Gastrocnemius medialis (tissue), 4 donors: ENCODE results near the gene SUGCT. TPM values are rescaled to one million over a fixed set of nuclear protein-coding genes. Genes with fewer than 3 reads are reported as not detected.

Experiments used
- ATAC-seq, 2 donors: fragments of 150-250 bp; one replicate each; pipeline ENCODE4 v1.9.1; 2016
- DNase-seq, 2 donors: peaks; one replicate each; pipeline ENCODE4 v3.0.0-alpha.2; 2019
- H3K27ac ChIP-seq, 4 donors: fragments of 200-600 bp; sonication (generic); 1 replicate in 1 of 4; 2 replicates in 3 of 4; pipeline ENCODE4 v1.5.1; 2016 to 2018; ENCODE audit warnings: mild to moderate bottlenecking in 2 of 4, moderate library complexity in 1 of 4
- H3K27me3 ChIP-seq, 3 donors: fragments of 200-600 bp; sonication (generic) in 2 of 3; 1 replicate in 1 of 3; 2 replicates in 2 of 3; pipeline versions ENCODE4 v1.5.1 to v1.6.0; 2016 to 2019; ENCODE audit warnings: mild to moderate bottlenecking in 1 of 3, moderate library complexity in 1 of 3
- H3K36me3 ChIP-seq, 2 donors: fragments of 200-600 bp; sonication (generic) in 1 of 2; one replicate each; pipeline ENCODE4 v1.5.1; 2017 to 2018
- H3K4me1 ChIP-seq, 2 donors: fragments of 200-600 bp; sonication (generic) in 1 of 2; one replicate each; pipeline ENCODE4 v1.5.1; 2016 to 2017; ENCODE audit warnings: mild to moderate bottlenecking in 2 of 2
- H3K4me3 ChIP-seq, 4 donors: fragments of 200-600 bp; sonication (generic) in 3 of 4; 1 replicate in 1 of 4; 2 replicates in 3 of 4; pipeline ENCODE4 v1.5.1; 2016 to 2019; ENCODE audit warnings: mild to moderate bottlenecking in 2 of 4
- H3K9me3 ChIP-seq, 3 donors: fragments of 200-600 bp; sonication (generic) in 2 of 3; 1 replicate in 1 of 3; 2 replicates in 2 of 3; pipeline ENCODE4 v1.5.1; 2016 to 2019
- POLR2A ChIP-seq, 2 donors: fragments of 450-650 bp; IDR thresholded peaks; one replicate each; pipeline ENCODE4 v1.6.1; 2017; ENCODE audit warnings: antibody characterized with exemption in 2 of 2, mild to moderate bottlenecking in 2 of 2, moderate library complexity in 2 of 2
- in situ Hi-C, 4 donors: fragments of 200-750 bp; cut with MboI; loops; one replicate each; pipeline versions ENCODE4 v1.15.0 to v1.8.0; 2017; ENCODE audit warnings: low sequenced_read_pairs in 4 of 4
- intact Hi-C: fragments of 100-400 bp; cut with DNase I; formaldehyde crosslinking; loops from one replicate; pipeline ENCODE4 v1.15.1; 2023; ENCODE audit warnings: low total_unique reads
- total RNA-seq, 4 donors: library from RNA; depleted of rRNA; stranded (reverse); fragments of >200 nt; gene quantifications; one replicate each; pipeline versions ENCODE4 v1.1.0 to v1.2.3, GENCODE V29; 2016
- TF ChIP-seq, protein P1 (sequence below), 5 experiments: fragments of 450-650 bp in 3 of 5; fragments of 200-600 bp in 2 of 5; sonication (generic) in 2 of 5; IDR thresholded peaks in 4 of 5; conservative IDR thresholded peaks in 1 of 5; 1 replicate in 4 of 5; 2 replicates in 1 of 5; pipeline ENCODE4 v1.5.1; 2016 to 2019; ENCODE audit warnings: antibody characterized with exemption in 5 of 5, mild to moderate bottlenecking in 3 of 5, moderate library complexity in 3 of 5

Gene SUGCT
- total RNA-seq, 4 donors from 2014 or later = 2.3 to 3.5 (median 2.9) TPM

DNA sequence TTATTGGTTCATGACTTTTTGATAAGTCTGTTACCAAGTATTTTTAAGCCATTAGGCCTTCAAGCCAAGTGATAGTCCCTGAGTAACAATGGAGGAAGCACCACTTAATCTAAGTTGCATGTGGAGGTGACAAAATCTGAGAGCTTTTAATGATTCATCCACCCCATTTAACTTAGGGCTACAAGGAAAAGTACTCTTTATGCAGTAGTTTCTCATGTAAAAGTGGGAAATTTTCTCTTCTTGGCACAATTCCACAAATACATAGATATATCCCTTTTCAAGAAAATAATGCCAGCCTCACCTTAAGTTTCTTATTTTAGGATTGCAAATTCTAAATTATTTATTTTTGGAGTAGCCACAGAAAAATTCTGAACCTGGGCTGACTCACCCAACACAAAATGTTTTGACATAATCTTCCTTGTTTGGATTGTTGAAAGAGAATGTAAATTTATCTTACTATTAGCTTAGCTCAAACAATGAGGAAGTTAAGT, 85.7 kb downstream of the SUGCT start:
- Histone ChIP-seq H3K27ac (no peak overlapping the region), H3K4me3 (no peak overlapping the region), H3K9me3 (no peaks in the 10 kb centered on the region), H3K36me3 (peaks cover 0 to 4% of the 10 kb centered on the region in 2 donors), H3K4me1 (no peaks in the 10 kb centered on the region), H3K27me3 (no peaks in the 10 kb centered on the region)
- TF ChIP-seq POLR2A (IDR thresholded peaks at IDR 0.05) = no peak
- TF ChIP-seq, protein P1, sequence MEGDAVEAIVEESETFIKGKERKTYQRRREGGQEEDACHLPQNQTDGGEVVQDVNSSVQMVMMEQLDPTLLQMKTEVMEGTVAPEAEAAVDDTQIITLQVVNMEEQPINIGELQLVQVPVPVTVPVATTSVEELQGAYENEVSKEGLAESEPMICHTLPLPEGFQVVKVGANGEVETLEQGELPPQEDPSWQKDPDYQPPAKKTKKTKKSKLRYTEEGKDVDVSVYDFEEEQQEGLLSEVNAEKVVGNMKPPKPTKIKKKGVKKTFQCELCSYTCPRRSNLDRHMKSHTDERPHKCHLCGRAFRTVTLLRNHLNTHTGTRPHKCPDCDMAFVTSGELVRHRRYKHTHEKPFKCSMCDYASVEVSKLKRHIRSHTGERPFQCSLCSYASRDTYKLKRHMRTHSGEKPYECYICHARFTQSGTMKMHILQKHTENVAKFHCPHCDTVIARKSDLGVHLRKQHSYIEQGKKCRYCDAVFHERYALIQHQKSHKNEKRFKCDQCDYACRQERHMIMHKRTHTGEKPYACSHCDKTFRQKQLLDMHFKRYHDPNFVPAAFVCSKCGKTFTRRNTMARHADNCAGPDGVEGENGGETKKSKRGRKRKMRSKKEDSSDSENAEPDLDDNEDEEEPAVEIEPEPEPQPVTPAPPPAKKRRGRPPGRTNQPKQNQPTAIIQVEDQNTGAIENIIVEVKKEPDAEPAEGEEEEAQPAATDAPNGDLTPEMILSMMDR (IDR thresholded peaks at IDR 0.05 in 4 of 5, conservative IDR thresholded peaks at IDR 0.05 in 1 of 5) = no peak
- DNase-seq = no peak
- intact Hi-C loops = no loop called here
- in situ Hi-C loops = no loop called here
- ATAC-seq = no peak

DNA sequence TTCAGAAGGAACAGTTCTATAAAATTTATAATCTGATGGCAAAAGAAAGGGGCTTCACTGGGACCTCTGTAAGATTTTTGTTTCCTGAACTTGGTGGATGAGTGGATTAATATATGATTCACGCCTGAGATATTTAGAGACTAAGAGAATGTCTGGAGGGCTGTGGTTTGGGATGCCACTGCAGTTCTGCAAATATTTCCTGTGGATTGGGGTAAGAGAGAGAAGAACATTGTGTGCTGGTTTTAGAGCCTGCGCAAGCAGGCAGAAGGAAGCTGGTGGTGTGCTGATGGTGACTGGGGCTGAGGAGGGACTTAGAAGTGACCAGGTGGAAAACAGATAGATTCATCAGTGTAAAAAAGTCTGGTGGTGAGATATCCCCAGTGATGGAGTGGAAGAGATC, 87.0 kb downstream of the SUGCT start:
- no peak overlapping the region for H3K27ac ChIP-seq
- H3K27me3 ChIP-seq = no peaks in the 10 kb centered on the region
- in situ Hi-C loops (no loop called here), intact Hi-C loops (no loop called here)
- no peak for TF ChIP-seq POLR2A (IDR thresholded peaks at IDR 0.05)
- TF ChIP-seq, protein P1 (IDR thresholded peaks at IDR 0.05 in 4 of 5, conservative IDR thresholded peaks at IDR 0.05 in 1 of 5) = no peak
- H3K4me1 ChIP-seq = no peaks in the 10 kb centered on the region
- DNase-seq = no peak
- H3K36me3 ChIP-seq = peaks cover 0 to 4% of the 10 kb centered on the region in 2 donors
- ATAC-seq = no peak
- H3K4me3 ChIP-seq = no peak overlapping the region
- H3K9me3 ChIP-seq = no peaks in the 10 kb centered on the region

DNA sequence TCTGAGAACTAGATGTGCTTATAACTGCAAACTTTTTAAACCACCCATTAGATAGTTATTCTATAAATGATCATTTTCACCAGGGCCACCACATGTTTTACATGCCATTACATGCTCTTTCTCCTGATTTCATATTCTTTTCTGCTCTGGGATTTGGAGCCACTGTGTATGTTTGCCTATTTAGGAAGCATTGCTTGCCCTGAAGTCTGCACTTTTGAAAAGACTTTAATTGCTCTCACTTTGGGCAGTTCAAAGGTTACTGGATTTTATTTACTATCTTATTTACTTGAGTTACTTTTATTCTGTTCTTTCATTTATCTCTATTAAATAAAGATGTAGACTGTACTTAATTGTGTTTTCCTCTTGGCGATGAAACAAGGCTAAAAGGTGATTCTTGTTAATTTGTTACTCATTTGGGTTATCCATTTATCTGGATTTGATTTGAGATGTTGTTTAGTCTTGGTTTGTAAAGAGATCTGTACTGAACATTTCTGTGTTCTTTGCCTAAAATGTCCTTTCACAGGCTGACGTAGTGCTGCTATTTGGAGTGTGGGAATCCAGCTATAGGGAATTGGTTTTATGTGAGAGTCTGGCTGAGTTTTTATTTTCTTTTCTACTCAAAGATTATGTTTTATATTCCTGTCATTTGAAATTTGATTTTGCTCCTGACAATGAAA, 88.8 kb downstream of the SUGCT start:
- DNase-seq = no peak
- Histone ChIP-seq H3K4me1 (no peaks in the 10 kb centered on the region), H3K27ac (no peak overlapping the region), H3K4me3 (no peak overlapping the region), H3K27me3 (no peaks in the 10 kb centered on the region), H3K36me3 (peaks cover 0 to 3% of the 10 kb centered on the region in 2 donors), H3K9me3 (no peaks in the 10 kb centered on the region)
- in situ Hi-C loops = no loop called here
- intact Hi-C loops = no loop called here
- TF ChIP-seq POLR2A (IDR thresholded peaks at IDR 0.05) = no peak
- TF ChIP-seq, protein P1 (IDR thresholded peaks at IDR 0.05 in 4 of 5, conservative IDR thresholded peaks at IDR 0.05 in 1 of 5) = no peak
- ATAC-seq = no peak

DNA sequence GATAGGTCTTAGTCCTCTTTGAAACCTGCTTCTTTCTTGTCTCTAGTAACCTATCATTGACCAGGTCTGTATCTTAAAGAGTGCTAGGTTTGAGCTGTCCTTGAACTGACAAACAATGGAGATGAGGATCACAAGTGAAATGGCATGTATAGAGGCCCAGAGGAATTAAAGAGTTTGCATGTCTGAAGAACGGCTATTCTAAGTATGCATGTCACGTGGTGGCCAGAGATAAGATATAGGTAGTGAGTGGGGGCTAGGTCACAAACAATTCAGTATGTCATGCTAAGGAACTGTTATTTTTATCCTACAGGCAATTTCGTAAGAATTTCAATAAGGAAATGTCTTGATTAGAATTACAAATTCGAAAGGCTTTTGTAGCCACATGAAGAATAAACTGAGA, 95.3 kb downstream of the SUGCT start:
- TF ChIP-seq, protein P1 (IDR thresholded peaks at IDR 0.05 in 4 of 5, conservative IDR thresholded peaks at IDR 0.05 in 1 of 5) = no peak
- TF ChIP-seq POLR2A (IDR thresholded peaks at IDR 0.05) = no peak
- Histone ChIP-seq H3K4me1 (no peaks in the 10 kb centered on the region), H3K4me3 (no peak overlapping the region), H3K36me3 (no peaks in the 10 kb centered on the region), H3K27ac (no peak overlapping the region), H3K27me3 (no peaks in the 10 kb centered on the region), H3K9me3 (no peaks in the 10 kb centered on the region)
- DNase-seq (no peak), ATAC-seq (no peak)
- in situ Hi-C loops = no loop called here
- intact Hi-C loops = no loop called here
